Effector memory CD8-positive, alpha-beta T cell (primary cell): ENCODE results near the gene UQCRC1.

Experiments used
- ATAC-seq: fragments of 150-1000 bp; cut with Tn5 transposase; replicated peaks from 2 replicates; pipeline ENCODE4 v1.10.0; 2021; ENCODE audit warnings: mild to moderate bottlenecking, moderate library complexity
- DNase-seq, 3 experiments: peaks; one replicate each; pipeline ENCODE4 v3.0.0; 2021
- H3K27ac Mint-ChIP-seq, 2 donors: one replicate each; pipeline ENCODE4 v1.8.0; 2022; ENCODE audit warnings: mild to moderate bottlenecking in 2 of 2, mixed read lengths in 2 of 2, moderate library complexity in 2 of 2
- H3K27me3 Mint-ChIP-seq, 2 donors: one replicate each; pipeline ENCODE4 v1.8.0; 2022; ENCODE audit warnings: mixed read lengths in 2 of 2
- H3K36me3 Mint-ChIP-seq: one replicate; pipeline ENCODE4 v1.8.0; 2022; ENCODE audit warnings: mild to moderate bottlenecking, moderate library complexity, mixed read lengths; ENCODE audit not compliant: insufficient read depth
- H3K4me1 Mint-ChIP-seq, 2 donors: one replicate each; pipeline ENCODE4 v1.8.0; 2022; ENCODE audit warnings: low read depth in 2 of 2, mixed read lengths in 2 of 2
- H3K4me3 Mint-ChIP-seq, 2 donors: one replicate each; pipeline ENCODE4 v1.8.0; 2022; ENCODE audit warnings: mild to moderate bottlenecking in 2 of 2, mixed read lengths in 2 of 2, moderate library complexity in 2 of 2
- H3K9me3 Mint-ChIP-seq, 2 donors: one replicate each; pipeline ENCODE4 v1.8.0; 2022; ENCODE audit warnings: mixed read lengths in 2 of 2
- total RNA-seq, 9 experiments: gene quantifications; one replicate each; lab custom pipeline; 2026; lab: John Stamatoyannopoulos, UW

Gene UQCRC1
- 34.2 to 137 (median 84.9) reads per million in 9 experiments for total RNA-seq

DNA sequence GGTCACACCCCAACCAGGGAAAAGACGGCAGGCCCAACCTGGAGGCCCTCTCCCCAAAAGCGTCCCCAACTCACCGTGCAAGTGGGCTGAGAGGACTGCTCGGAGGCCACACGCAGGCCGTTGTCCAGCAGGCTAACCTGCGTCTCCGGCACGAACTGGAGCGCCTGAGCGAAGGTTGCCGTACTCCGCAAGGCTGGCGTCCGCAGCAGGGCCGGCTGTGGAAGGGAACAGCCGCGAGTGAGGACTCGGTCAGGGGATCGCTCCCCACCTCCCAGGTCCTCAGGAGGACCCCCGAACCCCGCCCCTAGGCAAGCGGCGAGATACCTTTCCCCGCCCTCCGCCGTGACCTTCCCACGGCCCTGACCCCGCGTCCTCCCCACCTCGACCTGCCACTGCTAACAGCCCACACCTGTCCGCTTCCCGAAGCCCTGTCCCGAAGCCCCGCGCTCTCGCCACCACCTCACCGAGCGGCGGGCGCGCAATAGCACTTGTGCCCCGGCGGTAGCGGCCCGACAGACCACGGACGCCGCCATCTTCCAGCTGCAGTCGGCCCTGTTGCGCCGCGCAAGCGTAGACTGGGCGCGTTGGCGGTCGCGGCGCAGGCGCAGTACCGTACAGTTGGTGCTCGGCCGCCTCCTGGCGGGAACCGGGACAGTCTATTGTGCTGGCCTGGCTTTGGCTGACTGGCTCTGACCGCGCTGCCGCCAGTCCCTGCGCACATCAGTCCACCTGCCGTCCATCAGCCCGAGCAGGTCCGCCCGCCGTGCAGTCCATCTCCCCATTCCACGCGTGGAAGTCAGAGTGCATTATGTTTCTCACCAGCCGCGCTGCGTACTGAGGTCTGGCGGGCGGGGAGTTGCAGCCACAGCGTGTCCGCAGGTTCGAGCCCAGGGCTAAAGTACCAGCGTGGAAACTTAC lies at the start of gene UQCRC1:
Gene UQCRC1 (minus strand): TSS at position 559 of the 918 bp plus-strand sequence. CDS start 26 bp downstream, at position 533.
- peak; percentile 98 for ATAC-seq
- H3K27me3 Mint-ChIP-seq, result no peaks in the 10 kb centered on the region
- peaks cover 26% of the 10 kb centered on the region for H3K36me3 Mint-ChIP-seq
- peak; percentile 88 to 91 (median 89) for DNase-seq
- H3K9me3 Mint-ChIP-seq, result no peaks in the 10 kb centered on the region
- peak within 1 kb of the TSS; percentile 98 to 100 for H3K27ac Mint-ChIP-seq
- peaks cover 8 to 15% of the 10 kb centered on the region in 2 donors for H3K4me1 Mint-ChIP-seq
- peak within 1 kb of the TSS; percentile 99 to 100 for H3K4me3 Mint-ChIP-seq

DNA sequence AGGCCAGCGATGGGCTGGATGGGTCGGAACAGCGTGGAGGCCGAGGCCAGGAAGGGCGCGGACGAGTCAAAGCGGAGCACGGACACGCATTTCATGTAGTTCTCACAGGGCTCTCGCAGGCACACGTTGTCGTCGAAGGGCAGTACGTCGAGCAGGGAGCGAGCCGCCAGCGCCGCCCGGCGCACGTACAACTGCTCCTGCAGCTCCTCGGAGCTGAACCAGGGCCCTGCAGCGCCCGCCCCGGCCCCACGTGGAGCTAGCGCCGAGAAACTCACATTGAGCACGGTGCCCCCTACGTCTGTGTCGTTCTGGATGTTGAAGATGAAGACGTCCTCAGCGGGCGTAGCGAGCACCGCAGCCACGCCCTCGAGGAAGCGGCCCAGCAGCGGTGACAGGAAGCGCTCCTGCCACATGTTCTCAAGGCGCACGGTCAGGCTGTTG lies 47.4 kb upstream of the UQCRC1 start:
- peak overlapping the region in 1 of 2 donors; percentile 23 for H3K27ac Mint-ChIP-seq
- peaks cover 15 to 18% of the 10 kb centered on the region in 2 donors for H3K4me1 Mint-ChIP-seq
- DNase-seq, result peak in 2 of 3 experiments; percentile 14 to 39
- H3K9me3 Mint-ChIP-seq, result no peaks in the 10 kb centered on the region
- H3K36me3 Mint-ChIP-seq, result peaks cover 14% of the 10 kb centered on the region
- H3K27me3 Mint-ChIP-seq, result peaks cover 0 to 8% of the 10 kb centered on the region in 2 donors
- ATAC-seq, result peak; percentile 3
- peak overlapping the region; percentile 76 to 78 for H3K4me3 Mint-ChIP-seq

DNA sequence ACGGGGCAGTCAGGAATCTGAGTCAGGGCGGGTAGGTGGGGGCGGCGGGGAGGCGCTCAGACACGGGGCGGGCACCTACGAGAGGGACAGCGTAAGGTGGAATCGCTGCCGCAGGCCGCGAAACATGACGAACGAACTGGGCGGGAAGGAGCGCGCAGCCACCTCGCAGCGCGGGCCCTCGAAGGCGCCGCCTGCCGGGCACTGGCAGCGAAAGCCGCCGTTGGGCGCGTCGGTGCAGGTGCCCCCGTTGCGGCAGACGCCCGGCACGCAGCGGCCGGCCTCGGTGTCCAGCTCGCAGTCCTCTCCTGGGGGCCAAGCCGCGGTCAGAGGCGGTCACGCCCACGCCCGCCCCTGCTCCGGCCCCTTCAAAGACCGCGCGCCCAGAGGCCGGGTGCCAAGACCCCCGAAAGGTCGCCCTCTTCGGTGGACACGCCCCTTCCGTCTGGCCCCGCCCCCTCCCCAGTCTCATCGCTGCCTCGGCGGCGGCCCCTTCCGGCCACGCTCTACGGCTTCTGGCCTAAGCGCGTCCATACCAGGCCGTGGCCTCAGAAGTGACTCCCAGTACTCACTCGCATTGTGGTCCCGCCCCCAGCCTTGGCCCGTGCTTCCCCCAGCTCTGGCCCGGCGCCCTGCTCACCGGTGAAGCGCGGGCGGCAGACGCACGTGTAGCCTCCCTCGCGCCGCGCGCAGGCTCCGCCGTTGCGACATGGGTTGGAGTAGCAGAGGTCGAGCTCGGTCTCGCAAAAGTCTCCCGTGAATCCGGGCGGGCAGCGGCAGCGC lies 46.8 kb upstream of the UQCRC1 start:
- Mint-ChIP-seq H3K9me3 (no peaks in the 10 kb centered on the region), H3K4me3 (peak overlapping the region; percentile 76 to 78), H3K27ac (peak overlapping the region; percentile 38 to 53), H3K4me1 (peaks cover 10 to 16% of the 10 kb centered on the region in 2 donors), H3K36me3 (peaks cover 8% of the 10 kb centered on the region), H3K27me3 (peaks cover 0 to 8% of the 10 kb centered on the region in 2 donors)
- ATAC-seq (peak; percentile 82), DNase-seq (peak; percentile 78 to 87 (median 86))

DNA sequence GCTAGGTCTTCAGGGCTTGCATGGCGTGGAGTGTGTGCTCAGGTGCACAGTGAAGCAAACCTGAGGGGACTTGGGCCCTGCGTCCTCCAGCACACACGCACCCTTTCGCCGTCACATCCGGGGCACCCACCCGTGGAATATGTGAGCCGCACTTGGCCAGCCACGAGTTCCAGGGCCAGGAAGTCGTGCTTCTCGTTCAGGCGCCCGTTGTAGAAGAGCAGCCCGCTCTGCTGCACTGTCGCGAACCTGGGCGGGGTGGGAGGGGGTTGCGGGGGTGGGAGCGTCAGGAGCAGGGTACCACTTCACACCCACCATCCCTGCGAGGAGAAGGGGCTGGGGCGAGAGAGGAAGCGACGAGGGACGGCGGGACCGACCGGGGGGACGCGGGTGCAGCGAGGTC lies 46.2 kb upstream of the UQCRC1 start:
- peak; percentile 47 for ATAC-seq
- Mint-ChIP-seq H3K36me3 (peaks cover 8% of the 10 kb centered on the region), H3K4me3 (peak overlapping the region; percentile 76 to 78), H3K4me1 (peaks cover 10 to 16% of the 10 kb centered on the region in 2 donors), H3K27me3 (peaks cover 0 to 8% of the 10 kb centered on the region in 2 donors), H3K9me3 (no peaks in the 10 kb centered on the region), H3K27ac (peak overlapping the region; percentile 38 to 53)
- DNase-seq, result peak; percentile 40 to 44 (median 43)

DNA sequence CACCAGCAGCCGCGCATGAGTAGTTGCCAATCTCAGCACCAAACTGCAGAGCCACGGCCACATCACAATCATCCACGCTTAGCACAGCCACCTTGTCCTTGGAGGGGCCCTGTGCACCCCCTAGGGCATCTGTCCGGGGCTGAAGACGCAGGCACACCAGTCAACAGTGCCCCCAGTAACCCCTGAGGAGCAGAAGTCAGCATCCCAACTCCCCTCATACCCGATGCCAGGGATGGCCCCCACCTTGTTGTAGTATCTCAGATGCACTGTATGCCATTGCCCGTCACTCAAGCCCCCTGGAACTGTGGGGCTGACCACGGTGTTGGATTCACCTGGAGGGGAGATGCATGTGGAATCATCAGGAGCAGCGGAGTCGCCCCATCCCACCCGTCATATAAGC lies 45.6 kb upstream of the UQCRC1 start:
- Mint-ChIP-seq H3K27ac (peak overlapping the region; percentile 49 to 53), H3K9me3 (no peaks in the 10 kb centered on the region), H3K4me3 (peak overlapping the region; percentile 76 to 78), H3K27me3 (peaks cover 0 to 8% of the 10 kb centered on the region in 2 donors), H3K36me3 (peaks cover 8% of the 10 kb centered on the region), H3K4me1 (peaks cover 10 to 16% of the 10 kb centered on the region in 2 donors)
- DNase-seq, result no peak
- no peak for ATAC-seq

DNA sequence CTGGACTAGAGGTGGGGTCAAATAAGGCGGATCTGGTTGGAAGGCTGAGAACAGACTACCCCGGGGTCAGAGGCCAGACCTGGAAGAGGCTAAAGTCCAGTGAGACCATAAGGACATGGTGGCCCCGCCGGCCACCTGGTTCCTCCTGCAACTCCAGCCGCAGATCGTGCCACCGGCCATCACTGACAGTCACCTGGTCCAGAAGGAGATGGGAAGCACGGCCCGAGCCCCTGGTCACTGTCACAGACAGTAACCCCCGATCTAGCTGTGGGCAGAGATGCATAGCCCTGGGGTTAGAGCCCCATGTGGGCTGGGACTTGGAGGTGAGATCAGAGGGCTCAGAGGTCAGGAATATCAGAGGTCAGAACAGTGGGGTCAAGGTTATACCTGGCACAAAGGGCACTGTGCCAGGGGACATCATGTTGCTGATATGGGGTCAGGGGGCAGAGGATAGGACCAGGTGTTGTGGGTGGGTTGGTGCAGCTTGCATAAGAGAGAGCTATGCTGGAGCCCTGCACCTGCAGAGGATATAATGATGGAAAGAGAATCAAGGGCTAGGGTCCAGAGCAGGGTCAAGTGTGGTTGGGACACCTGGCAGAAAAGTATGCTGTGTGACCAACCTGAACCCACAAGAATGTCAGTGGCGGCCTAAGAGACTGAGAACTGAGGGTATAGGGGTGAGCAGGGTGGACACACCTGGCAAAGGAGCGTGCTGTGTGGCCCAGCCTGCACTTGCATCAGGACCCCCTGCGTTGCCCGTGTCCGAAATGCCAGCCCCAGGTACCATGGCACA lies 43.7 kb upstream of the UQCRC1 start:
- ATAC-seq (no peak), DNase-seq (no peak)
- no peaks in the 10 kb centered on the region for H3K9me3 Mint-ChIP-seq
- H3K27ac Mint-ChIP-seq, result no peak overlapping the region
- peaks cover 10 to 16% of the 10 kb centered on the region in 2 donors for H3K4me1 Mint-ChIP-seq
- no peaks in the 10 kb centered on the region for H3K27me3 Mint-ChIP-seq
- H3K4me3 Mint-ChIP-seq, result no peak overlapping the region
- H3K36me3 Mint-ChIP-seq, result peaks cover 8% of the 10 kb centered on the region

DNA sequence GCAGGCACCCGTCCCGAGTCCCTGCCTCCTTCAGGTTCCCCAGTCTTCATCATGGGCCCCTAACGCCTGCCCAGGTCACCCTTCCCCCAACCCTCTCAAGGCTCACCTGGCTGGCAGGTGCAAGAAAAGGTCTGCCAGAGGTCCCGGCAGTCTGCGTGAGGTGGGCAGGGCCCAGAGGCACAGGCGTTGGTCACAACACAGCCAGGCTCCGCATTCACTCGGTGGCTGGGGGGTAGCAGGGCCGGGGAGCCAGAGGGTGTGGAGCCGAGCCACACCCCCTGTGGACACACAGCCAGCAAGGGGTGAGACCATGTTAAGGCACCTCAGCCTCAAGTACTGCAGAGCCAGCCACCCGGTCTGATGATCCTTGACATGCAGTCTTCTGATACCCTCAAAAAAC lies 42.3 kb upstream of the UQCRC1 start:
- Mint-ChIP-seq H3K9me3 (no peaks in the 10 kb centered on the region), H3K27me3 (no peaks in the 10 kb centered on the region), H3K4me3 (no peak overlapping the region), H3K27ac (no peak overlapping the region), H3K4me1 (peaks cover 6 to 11% of the 10 kb centered on the region in 2 donors), H3K36me3 (peaks cover 8% of the 10 kb centered on the region)
- DNase-seq (no peak), ATAC-seq (no peak)

DNA sequence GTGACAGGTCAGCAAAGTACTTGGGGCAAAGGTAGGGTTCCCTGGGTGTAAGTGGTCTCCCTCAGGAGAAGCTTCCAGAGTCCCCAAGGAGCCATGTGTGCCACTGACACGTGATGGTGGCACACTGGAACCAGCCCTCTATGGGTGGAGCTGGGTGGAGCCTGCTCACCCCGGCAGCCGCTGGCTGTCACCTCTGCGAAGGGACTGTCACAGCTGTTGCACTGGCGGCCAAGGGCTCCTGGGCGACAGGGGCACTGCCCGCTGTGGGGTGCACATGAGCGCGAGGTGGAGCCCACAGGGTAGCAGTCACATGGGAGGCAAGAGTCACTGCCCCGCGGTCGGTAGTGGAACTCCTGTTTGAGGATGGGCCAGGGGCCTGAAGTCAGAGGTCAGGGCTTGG lies 41.3 kb upstream of the UQCRC1 start:
- Mint-ChIP-seq H3K9me3 (no peaks in the 10 kb centered on the region), H3K27me3 (no peaks in the 10 kb centered on the region), H3K4me3 (no peak overlapping the region), H3K4me1 (peaks cover 6 to 9% of the 10 kb centered on the region in 2 donors), H3K27ac (no peak overlapping the region), H3K36me3 (peaks cover 8% of the 10 kb centered on the region)
- ATAC-seq (no peak), DNase-seq (no peak)

DNA sequence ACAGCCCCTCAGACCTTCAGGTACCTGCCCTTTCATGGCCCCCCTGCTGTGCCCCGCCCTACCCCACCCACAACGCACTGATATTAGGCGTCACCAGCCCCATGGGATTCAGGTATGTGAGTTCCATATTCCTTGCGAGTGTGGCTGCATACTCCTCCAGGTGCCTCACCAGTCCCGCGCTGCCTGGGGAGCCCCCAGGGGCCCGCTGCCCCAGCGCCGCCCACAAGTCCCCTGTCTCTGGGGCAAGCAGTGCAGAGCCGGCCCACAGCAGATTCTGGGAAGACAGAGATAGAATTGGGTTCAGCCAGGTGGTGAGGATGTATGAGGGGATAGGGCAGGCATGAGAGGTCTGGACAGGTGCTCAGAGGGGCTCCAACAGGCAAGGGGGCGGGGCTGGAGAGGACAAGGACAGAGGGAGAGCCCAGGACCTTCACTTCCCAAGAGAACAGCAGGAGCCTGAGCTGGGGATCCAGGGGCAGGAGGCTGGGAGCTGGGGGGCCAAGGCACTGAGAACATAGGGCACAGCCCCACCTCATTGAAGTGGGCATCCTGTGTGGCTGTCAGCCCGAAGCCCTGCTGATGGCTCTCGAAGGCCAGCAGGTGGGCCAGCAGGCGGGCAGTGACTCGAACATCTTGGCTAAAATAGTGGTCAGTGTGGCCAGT lies 38.9 kb upstream of the UQCRC1 start:
- H3K36me3 Mint-ChIP-seq, result peaks cover 3% of the 10 kb centered on the region
- DNase-seq, result no peak
- no peak overlapping the region for H3K4me3 Mint-ChIP-seq
- no peaks in the 10 kb centered on the region for H3K27me3 Mint-ChIP-seq
- no peak overlapping the region for H3K27ac Mint-ChIP-seq
- H3K9me3 Mint-ChIP-seq, result no peaks in the 10 kb centered on the region
- no peaks in the 10 kb centered on the region for H3K4me1 Mint-ChIP-seq
- no peak for ATAC-seq

DNA sequence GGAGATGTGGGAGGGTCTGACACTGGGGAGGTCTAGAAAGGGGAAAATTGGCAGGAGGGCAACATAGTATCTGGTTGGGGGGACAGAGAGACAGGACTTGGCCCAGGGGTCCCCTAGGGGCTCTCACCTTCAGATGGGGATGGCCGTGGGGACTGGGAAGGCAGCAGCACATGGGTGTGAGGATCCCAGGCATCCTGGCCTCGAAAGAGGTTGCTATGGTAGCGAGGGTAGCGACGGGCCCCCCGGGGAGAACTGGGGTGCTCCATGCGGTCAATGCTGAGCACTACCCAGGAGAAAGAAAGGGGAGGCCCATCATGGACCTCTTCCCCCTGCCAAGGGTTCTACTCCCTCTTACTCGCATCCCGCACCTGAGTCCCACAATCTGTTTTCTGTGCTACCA lies 38.3 kb upstream of the UQCRC1 start:
- ATAC-seq (no peak), DNase-seq (no peak)
- H3K27me3 Mint-ChIP-seq, result no peaks in the 10 kb centered on the region
- no peaks in the 10 kb centered on the region for H3K4me1 Mint-ChIP-seq
- H3K27ac Mint-ChIP-seq, result no peak overlapping the region
- no peaks in the 10 kb centered on the region for H3K9me3 Mint-ChIP-seq
- peaks cover 3% of the 10 kb centered on the region for H3K36me3 Mint-ChIP-seq
- no peak overlapping the region for H3K4me3 Mint-ChIP-seq

DNA sequence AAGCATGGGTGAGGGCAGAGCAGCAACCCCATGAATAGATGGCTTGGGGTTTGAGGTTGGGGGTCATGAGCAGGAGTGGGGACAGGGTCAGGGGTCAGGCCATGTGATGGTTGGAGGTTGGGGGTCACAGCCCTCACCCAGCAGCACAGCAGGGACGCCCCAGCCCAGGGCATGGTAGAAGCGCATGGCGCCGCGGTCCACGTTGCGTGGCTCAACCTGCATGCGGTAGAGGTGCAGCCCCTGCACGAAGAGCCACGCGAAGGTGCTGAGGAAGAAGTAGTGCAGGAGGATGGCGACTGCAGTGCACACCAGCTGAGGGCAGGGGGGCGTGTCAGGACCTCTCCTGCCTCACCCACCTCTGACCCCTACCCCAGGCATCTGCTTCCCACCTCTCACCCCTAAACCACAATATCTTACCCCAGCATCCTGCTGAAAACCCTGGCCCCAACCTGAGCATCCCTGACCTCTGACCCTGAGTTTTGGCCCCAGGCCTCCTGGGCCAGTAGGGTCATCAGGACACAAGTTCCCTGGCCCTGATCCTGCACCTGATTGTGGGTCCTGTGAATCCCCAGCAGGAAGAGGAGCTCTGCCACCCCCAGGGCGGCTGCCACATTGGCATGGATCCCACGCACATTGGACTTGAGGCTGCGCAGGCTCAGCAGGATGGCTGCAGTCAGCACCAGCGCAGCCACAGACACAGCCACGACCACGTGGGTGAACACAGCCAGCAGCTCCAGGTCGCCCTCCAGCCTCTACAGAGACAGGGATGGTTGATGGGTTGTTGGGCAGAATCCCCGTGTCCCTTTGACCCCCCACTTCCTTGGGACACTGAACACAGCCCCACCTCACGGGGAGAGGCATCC lies 35.7 kb upstream of the UQCRC1 start:
- H3K4me3 Mint-ChIP-seq, result no peak overlapping the region
- no peak for DNase-seq
- ATAC-seq, result no peak
- peaks cover 9% of the 10 kb centered on the region for H3K36me3 Mint-ChIP-seq
- H3K27me3 Mint-ChIP-seq, result peaks cover 0 to 9% of the 10 kb centered on the region in 2 donors
- no peak overlapping the region for H3K27ac Mint-ChIP-seq
- no peaks in the 10 kb centered on the region for H3K4me1 Mint-ChIP-seq
- H3K9me3 Mint-ChIP-seq, result no peaks in the 10 kb centered on the region

DNA sequence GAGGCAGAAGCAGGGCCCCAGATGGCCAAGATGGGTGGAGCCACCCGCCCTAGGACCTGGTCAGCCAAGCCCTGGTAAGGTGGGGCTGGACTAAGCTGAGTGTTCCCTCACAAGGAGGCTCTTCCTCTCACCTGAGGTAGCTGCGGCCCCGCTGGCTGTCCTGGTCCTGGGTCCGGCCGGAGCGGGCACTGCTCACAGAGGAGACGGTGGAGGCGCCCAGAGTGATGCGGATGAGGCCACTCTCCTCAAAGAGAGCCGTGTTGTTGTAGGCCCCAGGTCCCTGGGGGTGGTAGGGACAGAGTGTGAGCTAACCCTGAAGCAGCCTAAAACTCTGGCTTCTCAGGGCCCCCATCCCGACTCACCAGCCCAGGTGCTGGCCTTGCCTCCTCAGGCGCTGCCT lies 33.2 kb upstream of the UQCRC1 start:
- ATAC-seq (no peak), DNase-seq (no peak)
- peaks cover 0 to 9% of the 10 kb centered on the region in 2 donors for H3K27me3 Mint-ChIP-seq
- H3K27ac Mint-ChIP-seq, result no peak overlapping the region
- no peak overlapping the region for H3K4me3 Mint-ChIP-seq
- peaks cover 0 to 2% of the 10 kb centered on the region in 2 donors for H3K4me1 Mint-ChIP-seq
- peaks cover 9% of the 10 kb centered on the region for H3K36me3 Mint-ChIP-seq
- no peaks in the 10 kb centered on the region for H3K9me3 Mint-ChIP-seq
